SK-N-SH (cell line): ENCODE measurements around the gene ZNF697. TPM values are rescaled to one million over a fixed set of nuclear protein-coding genes. Genes with fewer than 3 reads are reported as not detected.

Experiments
- CTCF ChIA-PET: fragments of 300-600, 350-600 bp; formaldehyde crosslinking; extraction: SDS; loops from one replicate; lab custom pipeline; 2021; lab: Yijun Ruan, JAX
- POLR2A ChIA-PET: fragments of 350-600 bp; sonication (Branson Sonifier 250); formaldehyde crosslinking; extraction: SDS; loops from one replicate; lab custom pipeline; 2020; ENCODE audit warnings: antibody characterized with exemption, inconsistent platforms; lab: Yijun Ruan, JAX
- DNase-seq: peaks from one replicate; pipeline ENCODE4 v3.0.0; 2012
- H2AFZ ChIP-seq: fragments of 200-600 bp; sonication (generic); 2 replicates; pipeline ENCODE4 v1.8.1; 2016; ENCODE audit warnings: antibody characterized with exemption, mild to moderate bottlenecking, low read depth
- H3F3A ChIP-seq: fragments of 200-600 bp; sonication (generic); replicated peaks from 2 replicates; pipeline ENCODE3; 2016; ENCODE audit warnings: antibody characterized with exemption, mild to moderate bottlenecking; ENCODE audit not compliant: insufficient read depth
- H3K27ac ChIP-seq, 2 experiments: fragments of 200-500 bp in 1 of 2; fragments of 200-600 bp in 1 of 2; sonication (Bioruptor generic) in 1 of 2; sonication (generic), shearing (Covaris generic) in 1 of 2; 2 replicates each; pipeline versions ENCODE4 v1.5.1 to v1.6.1; 2014 to 2016; ENCODE audit warnings: low read depth in 2 of 2, inconsistent platforms in 1 of 2, low read length in 1 of 2, mild to moderate bottlenecking in 1 of 2, mixed read lengths in 1 of 2
- H3K27me3 ChIP-seq: fragments of 200-600 bp; sonication (generic), shearing (Covaris generic); 2 replicates; pipeline ENCODE4 v1.6.1; 2016; ENCODE audit warnings: mixed run types; ENCODE audit not compliant: insufficient read depth
- H3K36me3 ChIP-seq, 2 experiments: fragments of 200-500 bp in 1 of 2; fragments of 200-600 bp in 1 of 2; sonication (Bioruptor generic) in 1 of 2; sonication (generic) in 1 of 2; replicated peaks in 1 of 2; 2 replicates each; pipeline versions ENCODE3 to v1.5.1; 2014 to 2016; ENCODE audit warnings: low read length in 1 of 2, mild to moderate bottlenecking in 1 of 2; ENCODE audit not compliant: insufficient read depth in 2 of 2, control insufficient read depth in 1 of 2
- H3K4me1 ChIP-seq, 2 experiments: fragments of 200-500 bp in 1 of 2; fragments of 200-600 bp in 1 of 2; sonication (Bioruptor generic) in 1 of 2; sonication (generic), shearing (Covaris generic) in 1 of 2; 2 replicates each; pipeline versions ENCODE4 v1.5.1 to v1.6.1; 2014 to 2016; ENCODE audit warnings: low read depth in 1 of 2, low read length in 1 of 2, mixed run types in 1 of 2; ENCODE audit not compliant: insufficient read depth in 2 of 2, control insufficient read depth in 1 of 2
- H3K4me2 ChIP-seq: fragments of 200-600 bp; sonication (generic), shearing (Covaris generic); 2 replicates; pipeline ENCODE4 v1.6.1; 2017; ENCODE audit warnings: mixed run types
- H3K4me3 ChIP-seq, 2 experiments: fragments of 200-500 bp in 1 of 2; fragments of 200-600 bp in 1 of 2; sonication (Bioruptor generic) in 1 of 2; sonication (generic), shearing (Covaris generic) in 1 of 2; 2 replicates each; pipeline versions ENCODE4 v1.5.1 to v1.8.1; 2014 to 2016; ENCODE audit warnings: low read depth in 2 of 2, inconsistent platforms in 1 of 2, low read length in 1 of 2, mild to moderate bottlenecking in 1 of 2, mixed read lengths in 1 of 2, moderate library complexity in 1 of 2
- H3K79me2 ChIP-seq: fragments of 200-600 bp; sonication (generic); 2 replicates; pipeline ENCODE4 v1.8.1; 2017; ENCODE audit warnings: mild to moderate bottlenecking; ENCODE audit not compliant: insufficient read depth
- H3K9ac ChIP-seq: fragments of 200-600 bp; sonication (generic); 2 replicates; pipeline ENCODE4 v1.6.1; 2017; ENCODE audit warnings: mixed run types
- H3K9me2 ChIP-seq: fragments of 200-600 bp; sonication (generic); 2 replicates; pipeline ENCODE4 v1.6.1; 2017; ENCODE audit warnings: mixed run types
- H3K9me3 ChIP-seq: fragments of 200-600 bp; sonication (generic); 2 replicates; pipeline ENCODE4 v1.6.1; 2017; ENCODE audit warnings: mixed run types, mild to moderate bottlenecking, moderate library complexity
- H4K20me1 ChIP-seq: fragments of 200-600 bp; sonication (generic); 2 replicates; pipeline ENCODE4 v1.6.1; 2017; ENCODE audit warnings: mild to moderate bottlenecking, mixed run types; ENCODE audit not compliant: insufficient read depth
- CHD2 ChIP-seq: fragments of 150-350 bp; IDR thresholded peaks from 2 replicates; pipeline ENCODE4 v1.6.1; 2018; ENCODE audit warnings: low read length; ENCODE audit not compliant: partially characterized antibody
- EZH2phosphoT487 ChIP-seq: fragments of 200-600 bp; sonication (generic); IDR thresholded peaks from 2 replicates; pipeline ENCODE4 v1.6.1; 2017; ENCODE audit warnings: low read depth, mixed run types, mild to moderate bottlenecking, antibody characterized with exemption, moderate library complexity, borderline replicate concordance
- FOSL2 ChIP-seq: IDR thresholded peaks from 2 replicates; pipeline ENCODE4 v1.4.0; 2012; ENCODE audit warnings: low read depth, mild to moderate bottlenecking, moderate library complexity, borderline replicate concordance
- GABPA ChIP-seq: IDR thresholded peaks from 2 replicates; pipeline ENCODE4 v1.4.0; 2012; ENCODE audit warnings: low read depth, mild to moderate bottlenecking
- MAX ChIP-seq: IDR thresholded peaks from 2 replicates; pipeline ENCODE4 v1.4.0; 2012; ENCODE audit warnings: low read depth
- MEF2A ChIP-seq: IDR thresholded peaks from 2 replicates; pipeline ENCODE4 v1.4.0; 2012; ENCODE audit warnings: low read depth, borderline replicate concordance
- MXI1 ChIP-seq: IDR thresholded peaks from 2 replicates; pipeline ENCODE4 v1.6.1; 2012; ENCODE audit warnings: mild to moderate bottlenecking, low read depth, low read length, improper control_type of control experiment
- NFIC ChIP-seq: IDR thresholded peaks from 2 replicates; pipeline ENCODE4 v1.4.0; 2012; ENCODE audit warnings: borderline replicate concordance
- NRF1 ChIP-seq: IDR thresholded peaks from 2 replicates; pipeline ENCODE4 v1.6.1; 2012; ENCODE audit warnings: low read depth, mild to moderate bottlenecking, low read length
- RAD21 ChIP-seq: IDR thresholded peaks from 2 replicates; pipeline ENCODE4 v1.6.1; 2012; ENCODE audit warnings: mild to moderate bottlenecking, low read length
- REST ChIP-seq: IDR thresholded peaks from 2 replicates; pipeline ENCODE4 v1.6.1; 2012; ENCODE audit warnings: mild to moderate bottlenecking, low read depth, low read length, moderate library complexity
- RFX5 ChIP-seq: IDR thresholded peaks from 2 replicates; pipeline ENCODE4 v1.6.1; 2012; ENCODE audit warnings: mild to moderate bottlenecking, improper control_type of control experiment, low read length
- SIN3A ChIP-seq: IDR thresholded peaks from 2 replicates; pipeline ENCODE4 v1.6.1; 2012; ENCODE audit warnings: low read depth, mild to moderate bottlenecking, low read length, moderate library complexity, borderline replicate concordance
- TAF1 ChIP-seq: IDR thresholded peaks from 2 replicates; pipeline ENCODE4 v1.6.1; 2012; ENCODE audit warnings: low read depth, mild to moderate bottlenecking, low read length, moderate library complexity, borderline replicate concordance
- TCF12 ChIP-seq: IDR thresholded peaks from 2 replicates; pipeline ENCODE4 v1.4.0; 2012
- USF1 ChIP-seq: IDR thresholded peaks from 2 replicates; pipeline ENCODE4 v1.4.0; 2012; ENCODE audit warnings: low read depth, borderline replicate concordance
- YY1 ChIP-seq: IDR thresholded peaks from 2 replicates; pipeline ENCODE4 v1.4.0; 2012; ENCODE audit warnings: low read depth, mild to moderate bottlenecking
- ZBTB33 ChIP-seq: IDR thresholded peaks from 2 replicates; pipeline ENCODE4 v1.4.0; 2012; ENCODE audit warnings: low read depth, borderline replicate concordance
- WGBS: methylation state at CpG from one replicate; pipeline ENCODE4 v1.1.6; 2017; ENCODE audit warnings: low lambda C conversion rate; 5-methylcytosine and 5-hydroxymethylcytosine counted together
- polyA plus RNA-seq, 3 experiments: library from polyadenylated mRNA; depleted of rRNA; stranded (reverse); fragments of >200 nt; gene quantifications; 2 replicates each; pipeline ENCODE4 v1.2.3, GENCODE V29; 2012

Gene ZNF697
- polyA plus RNA-seq, 1 of the 3 experiments (the other 2 are of a cell fraction), result 3.4 TPM

- no peaks in the 10 kb centered on the region for H3K9me2 ChIP-seq
- peaks cover 13 to 19% of the 10 kb centered on the region in 2 experiments for H3K4me1 ChIP-seq
- no peak overlapping the region for H2AFZ ChIP-seq
- H4K20me1 ChIP-seq, result peaks cover 56% of the 10 kb centered on the region
- H3K79me2 ChIP-seq, result peaks cover 97% of the 10 kb centered on the region
- H3F3A ChIP-seq, result peaks cover 7% of the 10 kb centered on the region
- 100% methylated on average over 4 of the region's 4 CpGs for WGBS
- peaks cover 7 to 14% of the 10 kb centered on the region in 2 experiments for H3K36me3 ChIP-seq
- CTCF ChIA-PET, result interaction anchor here (0.6 to 9.0 kb wide), 2 partner anchors 11 to 359 kb away, joined by 3 to 63 read pairs; partner anchors contain the start of gene ZNF697
- H3K9ac ChIP-seq, result no peak overlapping the region
- H3K27me3 ChIP-seq, result no peaks in the 10 kb centered on the region
- no peak overlapping the region for H3K27ac ChIP-seq
- TF ChIP-seq RAD21 (no peak), RFX5 (no peak), CHD2 (no peak), MAX (no peak), NRF1 (no peak), MXI1 (no peak), YY1 (no peak), GABPA (no peak), TAF1 (no peak), FOSL2 (no peak), TCF12 (no peak), REST (no peak)
- POLR2A ChIA-PET, result no interaction called here
- no peaks in the 10 kb centered on the region for H3K9me3 ChIP-seq
- H3K4me2 ChIP-seq, result no peak overlapping the region
- H3K4me3 ChIP-seq, result no peak overlapping the region
- DNase-seq, result no peak
These were observed 11.5 kb downstream of the ZNF697 start for GRCh38 chr1:119636491-119637089.

GRCh38 chr1:119635811-119636390, 12.2 kb downstream of the ZNF697 start:
- ChIA-PET POLR2A (interaction anchor here (1.3 kb wide), 1 partner anchor 12 kb away, joined by 5 read pairs; the partner anchor contains the start of gene ZNF697), CTCF (interaction anchor here (0.7 to 9.0 kb wide), 2 partner anchors 12 to 20 kb away, joined by 3 to 63 read pairs; partner anchors contain the start of gene ZNF697)
- Histone ChIP-seq H3K4me3 (no peak overlapping the region), H4K20me1 (peaks cover 59% of the 10 kb centered on the region), H3K9ac (no peak overlapping the region), H3K79me2 (peaks cover 97% of the 10 kb centered on the region), H3K27me3 (no peaks in the 10 kb centered on the region), H3K4me2 (no peak overlapping the region), H3K27ac (no peak overlapping the region; a peak in 1 of 4 replicates), H3K9me2 (no peaks in the 10 kb centered on the region), H3K9me3 (no peaks in the 10 kb centered on the region), H2AFZ (no peak overlapping the region), H3K36me3 (peaks cover 7% of the 10 kb centered on the region in 2 experiments), H3K4me1 (peaks cover 17 to 24% of the 10 kb centered on the region in 2 experiments), H3F3A (peaks cover 7% of the 10 kb centered on the region)
- DNase-seq, result no peak
- no peak for TF ChIP-seq SIN3A
- TF ChIP-seq ZBTB33, result no peak
- TF ChIP-seq MEF2A, result no peak
- TF ChIP-seq USF1, result no peak
- no peak for TF ChIP-seq NFIC
- no peak for TF ChIP-seq EZH2phosphoT487
- WGBS, result 91% methylated on average over 7 of the region's 7 CpGs
